H1 (cell line): ENCODE results near the gene UNC13C. TPM values are rescaled to one million over a fixed set of nuclear protein-coding genes. Genes with fewer than 3 reads are reported as not detected.

Experiments
- CTCF ChIA-PET: fragments of 300-600 bp; sonication (Branson Sonifier 250); formaldehyde crosslinking; loops from one replicate; lab custom pipeline; 2021; ENCODE audit not compliant: partially characterized antibody; lab: Charles Lee
- POLR2A ChIA-PET: fragments of 300-600 bp; sonication (Branson Sonifier 250); formaldehyde crosslinking; loops from one replicate; lab custom pipeline; 2021; ENCODE audit warnings: inconsistent platforms; ENCODE audit not compliant: partially characterized antibody; lab: Charles Lee
- DNase-seq, 2 experiments: peaks; one replicate each; pipeline versions ENCODE4 v3.0.0 to v3.0.0-alpha.2; 2010 to 2022; ENCODE audit warnings: low spot score in 2 of 2, low read depth in 1 of 2, mixed read lengths in 1 of 2
- FAIRE-seq: peaks from 2 replicates; lab custom pipeline; 2011; peaks lifted over from hg19 to GRCh38; lab: Jason Lieb, UNC
- H2AFZ ChIP-seq: 2 replicates; pipeline ENCODE4 v1.8.1; 2012; ENCODE audit warnings: low read length, inconsistent platforms
- H2AK5ac ChIP-seq: 2 replicates; pipeline ENCODE4 v1.6.1; 2013; ENCODE audit warnings: low read depth, low read length
- H2BK120ac ChIP-seq: replicated peaks from 2 replicates; pipeline ENCODE3; 2013; ENCODE audit warnings: low read depth, low read length, inconsistent platforms
- H2BK12ac ChIP-seq: 2 replicates; pipeline ENCODE4 v1.6.1; 2013; ENCODE audit warnings: low read depth, low read length
- H2BK15ac ChIP-seq: 2 replicates; pipeline ENCODE4 v1.6.1; 2013; ENCODE audit warnings: low read length
- H2BK20ac ChIP-seq: 2 replicates; pipeline ENCODE4 v1.6.1; 2013; ENCODE audit warnings: low read length
- H2BK5ac ChIP-seq: 2 replicates; pipeline ENCODE4 v1.6.1; 2013; ENCODE audit warnings: low read depth, low read length
- H3K14ac ChIP-seq: 2 replicates; pipeline ENCODE4 v1.6.1; 2013; ENCODE audit warnings: inconsistent platforms; ENCODE audit not compliant: insufficient read length
- H3K18ac ChIP-seq: 2 replicates; pipeline ENCODE4 v1.6.1; 2013; ENCODE audit warnings: low read length; ENCODE audit errors: extremely low read depth
- H3K23ac ChIP-seq: 2 replicates; pipeline ENCODE4 v1.6.1; 2013; ENCODE audit warnings: inconsistent platforms; ENCODE audit not compliant: insufficient read length
- H3K23me2 ChIP-seq: 2 replicates; pipeline ENCODE4 v1.6.1; 2013; ENCODE audit warnings: low read depth, low read length
- H3K27ac ChIP-seq: 2 replicates; pipeline ENCODE4 v1.6.1; 2011; ENCODE audit warnings: low read depth, low read length, inconsistent platforms
- H3K27me3 ChIP-seq, 4 experiments: replicated peaks in 1 of 4; 1 replicate in 1 of 4; 2 replicates in 3 of 4; pipeline versions ENCODE4 v1.6.1 to v1.8.1; 2011 to 2013; ENCODE audit warnings: low read length in 3 of 4, mild to moderate bottlenecking in 3 of 4, inconsistent platforms in 2 of 4, mixed read lengths in 2 of 4, moderate library complexity in 1 of 4; ENCODE audit not compliant: control insufficient read depth in 3 of 4, insufficient read depth in 3 of 4; ENCODE audit errors: extremely low read depth in 1 of 4
- H3K36me3 ChIP-seq, 4 experiments: 2 replicates each; pipeline versions ENCODE4 v1.6.1 to v1.8.1; 2011 to 2013; ENCODE audit warnings: mild to moderate bottlenecking in 4 of 4, low read length in 3 of 4, moderate library complexity in 2 of 4, control low read depth in 1 of 4, inconsistent platforms in 1 of 4; ENCODE audit not compliant: insufficient read depth in 4 of 4, control insufficient read depth in 2 of 4
- H3K4ac ChIP-seq: replicated peaks from 2 replicates; pipeline ENCODE3; 2013; ENCODE audit warnings: low read length, low read depth, mixed read lengths, inconsistent platforms; ENCODE audit not compliant: insufficient read length
- H3K4me1 ChIP-seq, 4 experiments: replicated peaks in 1 of 4; 1 replicate in 1 of 4; 2 replicates in 3 of 4; pipeline versions ENCODE4 v1.6.1 to v1.8.1; 2011 to 2013; ENCODE audit warnings: low read length in 3 of 4, inconsistent platforms in 2 of 4, mixed read lengths in 1 of 4; ENCODE audit not compliant: insufficient read depth in 4 of 4, control insufficient read depth in 3 of 4
- H3K4me2 ChIP-seq, 2 experiments: 2 replicates each; pipeline versions ENCODE4 v1.6.1 to v1.8.1; 2011 to 2013; ENCODE audit warnings: low read depth in 2 of 2, low read length in 2 of 2, control low read depth in 1 of 2, inconsistent platforms in 1 of 2, mild to moderate bottlenecking in 1 of 2; ENCODE audit not compliant: insufficient read depth in 1 of 2
- H3K4me3 ChIP-seq, 4 experiments: fragments of 200-600, 300-600 bp in 1 of 4; sonication (generic), shearing (Covaris generic), sonication (Bioruptor Twin) in 1 of 4; 2 replicates each; pipeline versions ENCODE4 v1.5.1 to v1.8.1; 2011 to 2016; ENCODE audit warnings: low read length in 4 of 4, low read depth in 3 of 4, control low read depth in 2 of 4, inconsistent platforms in 2 of 4, mild to moderate bottlenecking in 2 of 4, mixed read lengths in 1 of 4, moderate library complexity in 1 of 4; ENCODE audit not compliant: insufficient read depth in 2 of 4; ENCODE audit errors: extremely low read depth in 1 of 4
- H3K56ac ChIP-seq: replicated peaks from 2 replicates; pipeline ENCODE3; 2013; ENCODE audit warnings: low read depth, mild to moderate bottlenecking, mixed read lengths, low read length, inconsistent platforms; ENCODE audit not compliant: insufficient read length
- H3K79me1 ChIP-seq: 2 replicates; pipeline ENCODE4 v1.6.1; 2013; ENCODE audit warnings: low read depth, low read length, control low read depth
- H3K79me2 ChIP-seq, 2 experiments: 2 replicates each; pipeline versions ENCODE4 v1.6.1 to v1.8.1; 2012 to 2013; ENCODE audit warnings: low read length in 2 of 2, mild to moderate bottlenecking in 2 of 2, inconsistent platforms in 1 of 2; ENCODE audit not compliant: insufficient read depth in 2 of 2, control insufficient read depth in 1 of 2
- H3K9ac ChIP-seq, 4 experiments: replicated peaks in 1 of 4; 1 replicate in 1 of 4; 2 replicates in 3 of 4; pipeline versions ENCODE4 v1.6.1 to v1.8.1; 2011 to 2013; ENCODE audit warnings: low read depth in 3 of 4, low read length in 3 of 4, control low read depth in 2 of 4, mild to moderate bottlenecking in 2 of 4, moderate library complexity in 2 of 4, inconsistent platforms in 1 of 4; ENCODE audit errors: extremely low read depth in 1 of 4
- H3K9me3 ChIP-seq, 2 experiments: 2 replicates each; pipeline versions ENCODE4 v1.6.1 to v1.8.1; 2012 to 2013; ENCODE audit warnings: mild to moderate bottlenecking in 2 of 2, moderate library complexity in 2 of 2, control low read depth in 1 of 2, inconsistent platforms in 1 of 2, low read depth in 1 of 2, low read length in 1 of 2, mixed read lengths in 1 of 2; ENCODE audit not compliant: insufficient read depth in 2 of 2
- H4K20me1 ChIP-seq, 2 experiments: replicated peaks in 1 of 2; 2 replicates each; pipeline versions ENCODE3 to v1.8.1; 2011 to 2013; ENCODE audit warnings: inconsistent platforms in 2 of 2, low read length in 2 of 2, mild to moderate bottlenecking in 1 of 2; ENCODE audit not compliant: insufficient read depth in 2 of 2, control insufficient read depth in 1 of 2
- H4K5ac ChIP-seq: 2 replicates; pipeline ENCODE4 v1.6.1; 2013; ENCODE audit warnings: low read length, low read depth, mixed read lengths, inconsistent platforms; ENCODE audit not compliant: insufficient read length
- H4K8ac ChIP-seq: 2 replicates; pipeline ENCODE4 v1.8.0; 2013; ENCODE audit warnings: mild to moderate bottlenecking, moderate library complexity, low read length, inconsistent platforms; ENCODE audit not compliant: insufficient read depth; ENCODE audit errors: extremely low read depth
- H4K91ac ChIP-seq: replicated peaks from 2 replicates; pipeline ENCODE3; 2013; ENCODE audit warnings: low read length, mixed read lengths, inconsistent platforms; ENCODE audit not compliant: insufficient read length
- ATF3 ChIP-seq: IDR thresholded peaks from 2 replicates; pipeline ENCODE4 v1.6.1; 2011; ENCODE audit warnings: low read depth, mild to moderate bottlenecking, low read length; ENCODE audit not compliant: insufficient read depth
- CBX8 ChIP-seq: fragments of 300-800, 300-1000 bp; sonication (generic); IDR thresholded peaks from 2 replicates; pipeline ENCODE4 v1.7.1; 2016; ENCODE audit warnings: low read depth, low read length, borderline replicate concordance
- GABPA ChIP-seq: IDR thresholded peaks from 2 replicates; pipeline ENCODE4 v1.6.1; 2011; ENCODE audit warnings: mild to moderate bottlenecking, low read length, moderate library complexity, borderline replicate concordance; ENCODE audit not compliant: insufficient read depth
- SIN3A ChIP-seq, 2 experiments: IDR thresholded peaks in 1 of 2; conservative IDR thresholded peaks in 1 of 2; 2 replicates each; pipeline ENCODE4 v1.6.1; 2011 to 2012; ENCODE audit warnings: low read length in 2 of 2, improper control_type of control experiment in 1 of 2, low read depth in 1 of 2, mild to moderate bottlenecking in 1 of 2
- SIX5 ChIP-seq: IDR thresholded peaks from 2 replicates; pipeline ENCODE4 v1.6.1; 2011; ENCODE audit warnings: mild to moderate bottlenecking, low read depth, low read length
- TCF12 ChIP-seq: IDR thresholded peaks from 2 replicates; pipeline ENCODE4 v1.6.1; 2011; ENCODE audit warnings: low read depth, mild to moderate bottlenecking, low read length
- TEAD4 ChIP-seq: IDR thresholded peaks from 2 replicates; pipeline ENCODE4 v1.6.1; 2012; ENCODE audit warnings: low read depth, low read length, inconsistent platforms, mixed read lengths
- WGBS, 2 experiments: shearing (Covaris generic) in 1 of 2; methylation state at CpG; one replicate each; pipeline versions ENCODE4 v1.1.6 to v1.1.7; 2013 to 2015; ENCODE audit warnings: low lambda C conversion rate in 2 of 2, mixed read lengths in 2 of 2, inconsistent platforms in 1 of 2, low coverage in 1 of 2, missing lambda C conversion rate in 1 of 2; ENCODE audit not compliant: insufficient replicate concordance in 2 of 2, insufficient coverage in 1 of 2, insufficient read length in 1 of 2; ENCODE audit errors: extremely low coverage in 1 of 2, missing lambda C conversion rate in 1 of 2; 5-methylcytosine and 5-hydroxymethylcytosine counted together
- polyA plus RNA-seq, 7 experiments: library from polyadenylated mRNA; depleted of rRNA in 3 of 7; stranded (reverse) in 5 of 7; unstranded in 2 of 7; fragments of >200 nt in 5 of 7; fragments of 200-250 nt in 2 of 7; gene quantifications; 1 replicate in 5 of 7; 2 replicates in 1 of 7; 4 replicates in 1 of 7; pipeline versions ENCODE4 v1.2.1 to v1.2.3, GENCODE V29; 2011 to 2013; ENCODE audit warnings: missing spikeins in 2 of 7, mixed read lengths in 2 of 7
- total RNA-seq: library from RNA; stranded (reverse); fragmentation: NEBNext Ultra II Directional; extraction: Animal tissue kit (Norgen Biotek cat#: 25700); gene quantifications from 2 replicates; pipeline ENCODE4 v1.2.1, GENCODE V29; 2021
- TF ChIP-seq, protein P1 (sequence below), 3 experiments: IDR thresholded peaks; 1 replicate in 2 of 3; 2 replicates in 1 of 3; pipeline versions ENCODE4 v1.5.1 to v1.6.1; 2011; ENCODE audit warnings: low read length in 3 of 3, mild to moderate bottlenecking in 3 of 3, inconsistent platforms in 2 of 3, low read depth in 1 of 3, moderate library complexity in 1 of 3; ENCODE audit not compliant: insufficient read depth in 1 of 3; ENCODE audit errors: control extremely low read depth in 1 of 3
- TF ChIP-seq, protein P2 (sequence below): IDR thresholded peaks from 2 replicates; pipeline ENCODE4 v1.6.1; 2012; ENCODE audit warnings: inconsistent platforms
- TF ChIP-seq, protein P3 (sequence below): IDR thresholded peaks from 2 replicates; pipeline ENCODE4 v1.6.1; 2012; ENCODE audit warnings: inconsistent platforms

Gene UNC13C
- total and polyA plus RNA-seq, 2 of the 8 experiments (the other 6 are each of a cell fraction or from before 2014, with no cell fraction given) = 0.02 to 0.13 TPM

DNA sequence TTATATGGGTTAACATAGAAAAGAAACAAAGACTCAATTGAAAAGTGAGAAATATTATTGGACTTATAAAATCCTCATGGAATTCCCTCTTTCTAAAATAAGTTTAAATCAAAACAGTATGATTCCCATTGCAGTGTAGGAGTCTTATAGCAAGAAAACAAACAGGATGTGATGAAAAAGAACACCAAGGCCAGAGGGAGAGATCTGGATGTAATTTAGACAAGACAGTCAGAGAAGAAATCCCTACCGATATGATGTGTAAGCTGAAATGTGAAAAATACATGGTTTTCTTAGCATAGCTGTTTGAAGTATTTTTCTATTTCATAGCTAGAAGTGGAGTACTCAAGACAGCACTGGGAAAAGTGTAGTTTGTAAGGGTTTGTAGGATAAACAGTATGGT lies 697.0 kb downstream of the UNC13C start:
- no peak overlapping the region for H3K9ac ChIP-seq
- no peak overlapping the region for H3K4me2 ChIP-seq
- H2BK12ac ChIP-seq = no peak overlapping the region
- H3K56ac ChIP-seq = no peak overlapping the region
- no peak overlapping the region for H3K18ac ChIP-seq
- no peaks in the 10 kb centered on the region for H4K20me1 ChIP-seq
- H2AK5ac ChIP-seq = no peak overlapping the region
- H4K8ac ChIP-seq = no peak overlapping the region
- no peak overlapping the region for H3K4me3 ChIP-seq
- FAIRE-seq (no peak), DNase-seq (no peak)
- CTCF ChIA-PET = interaction anchor here (0.9 to 1.6 kb wide), 2 partner anchors 9 to 82 kb away, joined by 3 read pairs; no protein-coding TSS in a partner anchor
- no peak overlapping the region for H3K4ac ChIP-seq
- no peaks in the 10 kb centered on the region for H3K36me3 ChIP-seq
- no peak overlapping the region for H4K5ac ChIP-seq
- H2BK20ac ChIP-seq = no peak overlapping the region
- no peak overlapping the region for H2BK5ac ChIP-seq
- H3K27me3 ChIP-seq = no peaks in the 10 kb centered on the region
- 100% methylated on average over 1 of the region's 1 CpG; no CpG with 5 or more reads in 1 of the 2 experiments for WGBS, 2 experiments
- no peak overlapping the region for H2AFZ ChIP-seq
- no peak overlapping the region for H2BK15ac ChIP-seq
- H3K9me3 ChIP-seq = peaks cover 3 to 14% of the 10 kb centered on the region in 2 experiments; a peak in 2 of 4 replicates
- no peak overlapping the region for H2BK120ac ChIP-seq
- no peaks in the 10 kb centered on the region for H3K79me1 ChIP-seq
- no peaks in the 10 kb centered on the region for H3K79me2 ChIP-seq
- H4K91ac ChIP-seq = no peak overlapping the region
- no peak overlapping the region for H3K14ac ChIP-seq
- TF ChIP-seq, protein P1, sequence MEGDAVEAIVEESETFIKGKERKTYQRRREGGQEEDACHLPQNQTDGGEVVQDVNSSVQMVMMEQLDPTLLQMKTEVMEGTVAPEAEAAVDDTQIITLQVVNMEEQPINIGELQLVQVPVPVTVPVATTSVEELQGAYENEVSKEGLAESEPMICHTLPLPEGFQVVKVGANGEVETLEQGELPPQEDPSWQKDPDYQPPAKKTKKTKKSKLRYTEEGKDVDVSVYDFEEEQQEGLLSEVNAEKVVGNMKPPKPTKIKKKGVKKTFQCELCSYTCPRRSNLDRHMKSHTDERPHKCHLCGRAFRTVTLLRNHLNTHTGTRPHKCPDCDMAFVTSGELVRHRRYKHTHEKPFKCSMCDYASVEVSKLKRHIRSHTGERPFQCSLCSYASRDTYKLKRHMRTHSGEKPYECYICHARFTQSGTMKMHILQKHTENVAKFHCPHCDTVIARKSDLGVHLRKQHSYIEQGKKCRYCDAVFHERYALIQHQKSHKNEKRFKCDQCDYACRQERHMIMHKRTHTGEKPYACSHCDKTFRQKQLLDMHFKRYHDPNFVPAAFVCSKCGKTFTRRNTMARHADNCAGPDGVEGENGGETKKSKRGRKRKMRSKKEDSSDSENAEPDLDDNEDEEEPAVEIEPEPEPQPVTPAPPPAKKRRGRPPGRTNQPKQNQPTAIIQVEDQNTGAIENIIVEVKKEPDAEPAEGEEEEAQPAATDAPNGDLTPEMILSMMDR (IDR thresholded peaks at IDR 0.05; ENCODE audit: control extremely low read depth in 1 of 3, insufficient read depth in 1 of 3, low read depth in 1 of 3, low read length in 3 of 3) = no peak
- TF ChIP-seq SIX5 (no peak), TEAD4 (no peak), CBX8 (no peak), SIN3A (conservative IDR thresholded peaks at IDR 0.05 in 1 of 2, IDR thresholded peaks at IDR 0.05 in 1 of 2; ENCODE audit: low read depth in 1 of 2, low read length in 2 of 2) (no peak), TCF12 (no peak), ATF3 (no peak), GABPA (no peak)
- TF ChIP-seq, protein P2, sequence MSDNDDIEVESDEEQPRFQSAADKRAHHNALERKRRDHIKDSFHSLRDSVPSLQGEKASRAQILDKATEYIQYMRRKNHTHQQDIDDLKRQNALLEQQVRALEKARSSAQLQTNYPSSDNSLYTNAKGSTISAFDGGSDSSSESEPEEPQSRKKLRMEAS = no peak
- TF ChIP-seq, protein P3, sequence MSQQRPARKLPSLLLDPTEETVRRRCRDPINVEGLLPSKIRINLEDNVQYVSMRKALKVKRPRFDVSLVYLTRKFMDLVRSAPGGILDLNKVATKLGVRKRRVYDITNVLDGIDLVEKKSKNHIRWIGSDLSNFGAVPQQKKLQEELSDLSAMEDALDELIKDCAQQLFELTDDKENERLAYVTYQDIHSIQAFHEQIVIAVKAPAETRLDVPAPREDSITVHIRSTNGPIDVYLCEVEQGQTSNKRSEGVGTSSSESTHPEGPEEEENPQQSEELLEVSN = no peak
- no peaks in the 10 kb centered on the region for H3K4me1 ChIP-seq
- no peak overlapping the region for H3K27ac ChIP-seq
- POLR2A ChIA-PET = no interaction called here
- H3K23me2 ChIP-seq = no peaks in the 10 kb centered on the region
- no peak overlapping the region for H3K23ac ChIP-seq
